ENCODE data around the gene OSCP1. TPM values are rescaled to one million over a fixed set of nuclear protein-coding genes. Genes with fewer than 3 reads are reported as not detected.
"Not testable (repeated sequence)": the region's sequence is repeated elsewhere in the genome, so short reads cannot be mapped to it uniquely, and the experiment has no call there.

OSCP1 gene
- total and polyA plus RNA-seq, 2 donors (not counting 1 experiment from before 2014, with no cell fraction given): 6.5 to 10.7 TPM

DNA sequence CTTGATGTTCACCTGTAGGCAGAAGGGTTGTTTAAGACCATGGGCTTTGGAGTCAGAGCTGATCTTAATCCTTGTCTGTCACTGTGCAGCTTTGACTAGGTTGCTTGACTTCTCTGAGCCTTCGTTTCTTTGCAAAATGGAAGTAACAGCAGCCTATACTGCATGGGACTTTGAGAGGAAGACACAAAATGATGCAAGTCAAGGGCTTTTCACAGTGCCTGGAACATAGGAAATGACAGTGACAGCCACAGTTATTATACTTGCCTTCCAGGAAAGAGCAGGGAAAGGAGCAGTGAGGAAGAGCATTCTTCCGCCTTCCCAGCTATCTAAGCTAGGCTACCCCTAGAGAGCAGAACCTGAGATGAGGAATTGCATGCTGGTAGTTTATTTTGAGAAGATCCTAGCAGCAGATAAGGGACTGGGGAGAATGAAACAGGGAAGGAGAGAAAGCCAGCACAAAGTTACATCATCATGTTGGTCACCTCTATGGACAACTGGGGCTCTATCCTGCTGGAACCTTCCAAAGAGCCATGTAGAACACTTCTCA, 29.3 kb upstream of the OSCP1 start:
- no peak overlapping the region for H3K4me2 ChIP-seq (ENCODE audit: extremely low read depth, insufficient read depth, low read length)
- DNase-seq (ENCODE audit: low read depth in 2 of 2): no peak
- TF ChIP-seq, protein P1, sequence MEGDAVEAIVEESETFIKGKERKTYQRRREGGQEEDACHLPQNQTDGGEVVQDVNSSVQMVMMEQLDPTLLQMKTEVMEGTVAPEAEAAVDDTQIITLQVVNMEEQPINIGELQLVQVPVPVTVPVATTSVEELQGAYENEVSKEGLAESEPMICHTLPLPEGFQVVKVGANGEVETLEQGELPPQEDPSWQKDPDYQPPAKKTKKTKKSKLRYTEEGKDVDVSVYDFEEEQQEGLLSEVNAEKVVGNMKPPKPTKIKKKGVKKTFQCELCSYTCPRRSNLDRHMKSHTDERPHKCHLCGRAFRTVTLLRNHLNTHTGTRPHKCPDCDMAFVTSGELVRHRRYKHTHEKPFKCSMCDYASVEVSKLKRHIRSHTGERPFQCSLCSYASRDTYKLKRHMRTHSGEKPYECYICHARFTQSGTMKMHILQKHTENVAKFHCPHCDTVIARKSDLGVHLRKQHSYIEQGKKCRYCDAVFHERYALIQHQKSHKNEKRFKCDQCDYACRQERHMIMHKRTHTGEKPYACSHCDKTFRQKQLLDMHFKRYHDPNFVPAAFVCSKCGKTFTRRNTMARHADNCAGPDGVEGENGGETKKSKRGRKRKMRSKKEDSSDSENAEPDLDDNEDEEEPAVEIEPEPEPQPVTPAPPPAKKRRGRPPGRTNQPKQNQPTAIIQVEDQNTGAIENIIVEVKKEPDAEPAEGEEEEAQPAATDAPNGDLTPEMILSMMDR (conservative IDR thresholded peaks at IDR 0.05 in 1 of 2, IDR thresholded peaks at IDR 0.05 in 1 of 2; ENCODE audit: low read depth in 1 of 2, low read length in 2 of 2): no peak
- no peak for TF ChIP-seq EZH2 (IDR thresholded peaks at IDR 0.05; ENCODE audit: low read length, missing control alignments)

DNA sequence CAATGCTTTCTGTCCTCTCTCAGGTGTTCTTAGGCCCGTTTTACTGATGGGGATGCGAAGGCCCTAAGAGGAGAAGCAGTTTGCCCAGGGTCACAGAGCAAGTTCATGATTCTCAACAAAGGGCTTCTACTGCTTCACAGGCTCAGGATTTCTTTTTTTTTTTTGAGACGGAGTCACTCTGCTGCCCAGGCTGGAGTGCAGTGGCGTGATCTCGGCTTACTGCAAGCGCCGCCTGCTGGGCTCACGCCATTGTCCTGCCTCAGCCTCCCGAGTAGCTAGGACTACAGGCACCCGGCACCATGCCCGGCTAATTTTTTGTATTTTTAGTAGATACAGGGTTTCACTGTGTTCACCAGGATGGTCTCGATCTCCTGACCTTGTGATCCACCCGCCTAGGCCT, 27.4 kb upstream of the OSCP1 start:
- not testable (repeated sequence) for H3K27me3 ChIP-seq (ENCODE audit: control insufficient read depth, insufficient read depth, low read length); H3K4me2 ChIP-seq (ENCODE audit: extremely low read depth, insufficient read depth, low read length); H3K36me3 ChIP-seq (ENCODE audit: control insufficient read depth, insufficient read depth, low read length); H2AFZ ChIP-seq (ENCODE audit: low read length); H3K9me3 ChIP-seq (ENCODE audit: control insufficient read depth, insufficient read depth, low read depth, low read length); H3K79me2 ChIP-seq (ENCODE audit: control insufficient read depth, insufficient read depth, low read length); H3K27ac ChIP-seq (ENCODE audit: insufficient read depth, low read length); H3K4me3 ChIP-seq (replicated peaks in 1 of 4; ENCODE audit: control extremely low read depth in 1 of 4, insufficient read depth in 1 of 4, low read depth in 3 of 4, low read length in 4 of 4); H3K9ac ChIP-seq (ENCODE audit: insufficient read depth, low read length); H3K4me1 ChIP-seq (ENCODE audit: control insufficient read depth, extremely low read depth, insufficient read depth, low read length); H4K20me1 ChIP-seq (ENCODE audit: control insufficient read depth, extremely low read depth, insufficient read depth, low read length); DNase-seq (ENCODE audit: low read depth in 2 of 2)

More for the DNA sequence above, 29.3 kb upstream of the OSCP1 start:
- Histone ChIP-seq H3K9ac (ENCODE audit: insufficient read depth, low read length) (no peak overlapping the region), H3K9me3 (ENCODE audit: control insufficient read depth, insufficient read depth, low read depth, low read length) (no peaks in the 10 kb centered on the region), H3K79me2 (ENCODE audit: control insufficient read depth, insufficient read depth, low read length) (no peaks in the 10 kb centered on the region), H4K20me1 (ENCODE audit: control insufficient read depth, extremely low read depth, insufficient read depth, low read length) (no peaks in the 10 kb centered on the region), H3K4me1 (ENCODE audit: control insufficient read depth, extremely low read depth, insufficient read depth, low read length) (no peaks in the 10 kb centered on the region), H2AFZ (ENCODE audit: low read length) (no peak overlapping the region), H3K4me3 (replicated peaks in 1 of 4; ENCODE audit: control extremely low read depth in 1 of 4, insufficient read depth in 1 of 4, low read depth in 3 of 4, low read length in 4 of 4) (no peak overlapping the region), H3K27ac (ENCODE audit: insufficient read depth, low read length) (no peak overlapping the region), H3K36me3 (ENCODE audit: control insufficient read depth, insufficient read depth, low read length) (no peaks in the 10 kb centered on the region), H3K27me3 (ENCODE audit: control insufficient read depth, insufficient read depth, low read length) (peaks cover 11% of the 10 kb centered on the region)

DNA sequence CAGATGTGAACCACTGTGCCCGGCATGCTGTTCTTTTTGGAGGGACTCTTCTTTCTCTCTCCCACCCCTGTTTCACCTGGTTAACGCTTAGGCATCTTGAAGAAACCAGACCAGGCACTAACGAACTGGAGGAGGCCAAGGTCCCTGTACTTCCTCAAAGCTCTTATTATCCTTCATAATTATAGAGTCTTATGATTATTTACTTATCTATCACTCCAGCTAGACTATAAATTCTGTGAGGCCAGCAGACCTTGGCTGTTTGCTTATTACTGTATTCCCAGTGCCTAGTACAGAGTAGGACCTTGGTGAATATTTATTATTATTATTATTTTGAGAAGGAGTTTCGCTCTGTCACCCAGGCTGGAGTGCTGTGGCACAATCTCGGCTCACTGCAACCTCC, 26.7 kb upstream of the OSCP1 start:
- H3K27ac ChIP-seq (ENCODE audit: insufficient read depth, low read length): no peak overlapping the region
- TF ChIP-seq EZH2 (IDR thresholded peaks at IDR 0.05; ENCODE audit: low read length, missing control alignments): no peak
- TF ChIP-seq, protein P1 (conservative IDR thresholded peaks at IDR 0.05 in 1 of 2, IDR thresholded peaks at IDR 0.05 in 1 of 2; ENCODE audit: low read depth in 1 of 2, low read length in 2 of 2): no peak
- no peaks in the 10 kb centered on the region for H3K79me2 ChIP-seq (ENCODE audit: control insufficient read depth, insufficient read depth, low read length)
- H3K36me3 ChIP-seq (ENCODE audit: control insufficient read depth, insufficient read depth, low read length): no peaks in the 10 kb centered on the region
- no peak overlapping the region for H3K9ac ChIP-seq (ENCODE audit: insufficient read depth, low read length)
- no peaks in the 10 kb centered on the region for H3K9me3 ChIP-seq (ENCODE audit: control insufficient read depth, insufficient read depth, low read depth, low read length)
- no peaks in the 10 kb centered on the region for H4K20me1 ChIP-seq (ENCODE audit: control insufficient read depth, extremely low read depth, insufficient read depth, low read length)
- H3K4me1 ChIP-seq (ENCODE audit: control insufficient read depth, extremely low read depth, insufficient read depth, low read length): no peaks in the 10 kb centered on the region
- no peak overlapping the region for H3K4me3 ChIP-seq (replicated peaks in 1 of 4; ENCODE audit: control extremely low read depth in 1 of 4, insufficient read depth in 1 of 4, low read depth in 3 of 4, low read length in 4 of 4)
- DNase-seq (ENCODE audit: low read depth in 2 of 2): no peak
- peaks cover 3% of the 10 kb centered on the region for H3K27me3 ChIP-seq (ENCODE audit: control insufficient read depth, insufficient read depth, low read length)
- H2AFZ ChIP-seq (ENCODE audit: low read length): no peak overlapping the region
- no peak overlapping the region for H3K4me2 ChIP-seq (ENCODE audit: extremely low read depth, insufficient read depth, low read length)

Data from fibroblast of lung (primary cell).